ENCODE results near the gene CAMK4.

- TF ChIP-seq, protein P1, sequence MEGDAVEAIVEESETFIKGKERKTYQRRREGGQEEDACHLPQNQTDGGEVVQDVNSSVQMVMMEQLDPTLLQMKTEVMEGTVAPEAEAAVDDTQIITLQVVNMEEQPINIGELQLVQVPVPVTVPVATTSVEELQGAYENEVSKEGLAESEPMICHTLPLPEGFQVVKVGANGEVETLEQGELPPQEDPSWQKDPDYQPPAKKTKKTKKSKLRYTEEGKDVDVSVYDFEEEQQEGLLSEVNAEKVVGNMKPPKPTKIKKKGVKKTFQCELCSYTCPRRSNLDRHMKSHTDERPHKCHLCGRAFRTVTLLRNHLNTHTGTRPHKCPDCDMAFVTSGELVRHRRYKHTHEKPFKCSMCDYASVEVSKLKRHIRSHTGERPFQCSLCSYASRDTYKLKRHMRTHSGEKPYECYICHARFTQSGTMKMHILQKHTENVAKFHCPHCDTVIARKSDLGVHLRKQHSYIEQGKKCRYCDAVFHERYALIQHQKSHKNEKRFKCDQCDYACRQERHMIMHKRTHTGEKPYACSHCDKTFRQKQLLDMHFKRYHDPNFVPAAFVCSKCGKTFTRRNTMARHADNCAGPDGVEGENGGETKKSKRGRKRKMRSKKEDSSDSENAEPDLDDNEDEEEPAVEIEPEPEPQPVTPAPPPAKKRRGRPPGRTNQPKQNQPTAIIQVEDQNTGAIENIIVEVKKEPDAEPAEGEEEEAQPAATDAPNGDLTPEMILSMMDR (IDR thresholded peaks at IDR 0.05 in 8 of 11, conservative IDR thresholded peaks at IDR 0.05 in 3 of 11), result no peak
- TF ChIP-seq POLR2AphosphoS5 (IDR thresholded peaks at IDR 0.05), result no peak
- no peak for TF ChIP-seq POLR2A (IDR thresholded peaks at IDR 0.05)
These were observed 230.6 kb downstream of the CAMK4 start for GRCh38 chr5:111454776-111455175.
